OCI-LY7 (cell line): Measurements from ENCODE around the gene FERMT2.

Experiments
- CTCF ChIP-seq: fragments of 200-600 bp; sonication (generic); conservative IDR thresholded peaks from 2 replicates; pipeline ENCODE4 v1.5.1; 2014; ENCODE audit warnings: mild to moderate bottlenecking, antibody characterized with exemption, low read length, moderate library complexity, mixed read lengths
- EZH2phosphoT487 ChIP-seq: fragments of 200-600 bp; sonication (generic); IDR thresholded peaks from 2 replicates; pipeline ENCODE4 v1.6.1; 2018; ENCODE audit warnings: low read depth, borderline replicate concordance, mild to moderate bottlenecking, mixed run types, antibody characterized with exemption, low read length, moderate library complexity, mixed read lengths

GRCh38 chr14:52939427-52939826 is 11.4 kb downstream of the FERMT2 start:
- TF ChIP-seq CTCF (no peak), EZH2phosphoT487 (no peak)
